ENCODE data around the gene SZT2.
"Not testable (repeated sequence)": the region's sequence is repeated elsewhere in the genome, so short reads cannot be mapped to it uniquely, and the experiment has no call there.

The SZT2 gene

GRCh38 chr1:43460988-43461693 lies 71.4 kb downstream of the SZT2 start:
- DNase-seq: no peak

DNA sequence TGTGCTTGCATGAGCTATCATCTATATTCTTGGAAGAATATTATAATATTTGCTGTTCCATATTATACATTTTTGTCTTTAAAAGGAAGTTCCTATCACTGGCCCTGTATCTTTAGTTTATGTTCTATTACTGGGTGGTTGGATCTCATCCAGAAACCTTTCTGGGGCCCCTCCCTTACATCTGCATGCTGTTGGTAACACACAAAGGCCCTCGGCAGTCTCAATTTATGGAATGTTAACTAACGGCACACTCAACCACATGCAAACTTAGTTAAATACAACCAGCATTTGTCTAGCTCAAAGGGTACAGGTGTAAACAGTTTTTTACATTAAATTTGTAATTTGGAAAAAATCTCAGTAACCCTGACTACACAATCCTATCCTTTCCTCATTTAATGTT lies 73.8 kb downstream of the SZT2 start:
- DNase-seq: no peak

- DNase-seq: no peak
Observed at GRCh38 chr1:43464681-43465504, 75.2 kb downstream of the SZT2 start.

DNA sequence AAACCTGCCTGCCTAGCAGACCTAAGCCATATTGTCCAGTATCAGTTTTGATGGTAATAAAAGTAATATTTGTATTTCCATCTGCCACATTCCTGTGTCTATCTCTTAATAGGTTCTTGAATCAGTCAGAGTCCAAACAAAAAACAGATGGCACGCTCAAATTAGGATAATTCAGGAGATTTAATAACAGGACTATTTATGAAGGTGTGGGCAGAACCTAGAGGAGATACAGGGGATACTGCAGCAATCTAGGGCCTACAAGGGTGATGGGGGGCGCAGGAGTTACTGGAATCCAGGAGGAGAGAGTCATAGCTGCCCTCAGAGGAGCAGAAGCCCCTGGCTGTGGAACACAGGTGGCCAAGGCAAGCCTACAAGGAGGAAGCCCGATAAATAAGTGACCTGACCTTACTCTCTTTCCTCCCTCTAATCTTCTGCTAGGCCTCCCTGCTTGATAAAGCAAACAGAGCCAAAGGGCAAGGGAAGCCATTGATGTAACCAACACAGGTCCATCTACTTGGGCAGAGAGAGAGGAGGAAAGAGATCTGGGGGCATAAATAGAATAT lies 75.9 kb downstream of the SZT2 start:
- no peak for DNase-seq

- DNase-seq: no peak
Observed at GRCh38 chr1:43466403-43466802, 76.7 kb downstream of the SZT2 start.

DNA sequence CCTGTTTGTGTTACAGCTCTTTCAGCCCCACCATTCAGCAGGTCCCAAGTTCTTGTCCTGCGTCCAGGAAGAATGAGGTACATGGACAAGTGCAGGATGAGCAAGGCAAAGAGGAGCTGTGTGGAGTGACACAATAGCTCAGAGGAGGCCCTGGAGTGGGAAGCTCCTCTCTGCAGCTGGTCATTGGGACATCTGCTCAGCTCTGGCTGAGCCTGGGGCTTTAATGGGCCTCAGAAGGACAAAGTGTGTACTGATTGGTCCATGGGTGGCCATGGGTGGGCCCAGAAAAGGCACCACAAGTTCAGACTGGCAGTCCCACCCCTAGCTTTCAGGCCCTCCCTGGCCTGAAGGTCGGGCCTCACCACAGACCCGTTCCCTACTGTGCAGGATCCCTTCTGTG lies 78.7 kb downstream of the SZT2 start:
- DNase-seq: no peak

DNA sequence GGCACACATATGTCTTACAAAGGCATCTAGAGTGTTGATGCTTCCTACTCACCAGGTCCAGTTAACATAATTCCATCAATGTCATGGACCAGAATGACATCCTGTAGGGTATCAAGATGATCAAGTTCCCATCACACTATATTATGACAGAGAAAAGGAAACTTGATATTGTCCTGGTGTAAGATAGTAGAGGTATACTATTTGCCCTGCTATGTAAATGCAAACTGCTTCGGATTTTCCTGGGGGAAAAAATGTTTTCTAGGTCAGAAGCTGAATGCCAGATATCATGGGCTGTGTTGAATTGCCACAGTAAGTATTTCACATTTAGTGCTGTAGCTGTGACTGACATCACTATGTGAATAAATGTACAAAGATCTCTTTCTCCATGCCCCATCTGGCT lies 80.2 kb downstream of the SZT2 start:
- DNase-seq: no peak

DNA sequence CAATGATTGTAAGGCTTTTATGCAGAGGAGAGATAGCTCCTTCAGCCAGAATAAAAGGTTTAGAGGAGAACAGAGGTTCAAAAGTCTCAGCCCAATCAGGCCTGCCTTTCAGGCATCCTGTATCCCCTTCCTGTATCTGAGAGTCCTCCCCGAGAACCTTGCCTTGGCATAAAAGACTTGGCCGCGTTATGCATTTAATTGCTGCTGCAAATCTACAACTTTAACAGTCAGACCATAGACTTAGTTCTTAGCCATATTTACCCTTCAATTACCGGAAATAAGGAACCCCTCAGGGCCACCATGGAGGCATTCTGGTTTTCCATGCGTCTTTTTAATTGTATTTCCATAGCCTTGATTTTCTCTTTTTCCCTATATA lies 82.4 kb downstream of the SZT2 start:
- DNase-seq: no peak

DNA sequence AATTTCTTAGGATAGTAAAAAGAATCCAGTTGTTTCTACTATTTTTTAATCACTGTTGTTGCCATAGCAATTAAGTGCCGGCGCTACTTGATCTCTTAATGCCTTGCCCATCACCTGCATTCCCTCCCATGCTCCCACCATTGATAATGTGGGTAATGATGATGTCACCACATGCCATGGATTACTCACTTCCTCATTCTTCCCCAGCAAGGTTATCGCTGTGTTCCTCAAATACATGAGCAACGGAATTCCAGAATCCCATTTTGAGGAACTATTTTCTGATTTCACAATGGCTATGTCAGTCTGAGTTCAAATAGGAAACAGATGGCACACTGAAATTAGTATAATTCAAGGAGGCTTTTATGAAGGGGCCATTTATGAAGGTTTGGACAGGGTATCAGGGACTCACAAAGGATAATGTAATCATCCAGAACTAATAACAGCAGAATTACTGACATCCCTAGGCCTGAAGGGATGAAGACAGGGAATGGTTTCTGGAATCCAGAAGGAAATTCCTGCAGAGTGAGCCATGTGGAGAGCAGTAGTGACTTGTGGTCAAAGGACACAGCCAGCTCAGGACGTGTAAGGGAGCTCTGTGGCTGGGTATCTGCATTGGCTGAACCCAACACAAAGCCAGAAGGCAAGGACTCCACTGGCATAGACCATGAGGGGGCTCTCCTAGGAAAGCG lies 82.9 kb downstream of the SZT2 start:
- not testable (repeated sequence) for DNase-seq

DNA sequence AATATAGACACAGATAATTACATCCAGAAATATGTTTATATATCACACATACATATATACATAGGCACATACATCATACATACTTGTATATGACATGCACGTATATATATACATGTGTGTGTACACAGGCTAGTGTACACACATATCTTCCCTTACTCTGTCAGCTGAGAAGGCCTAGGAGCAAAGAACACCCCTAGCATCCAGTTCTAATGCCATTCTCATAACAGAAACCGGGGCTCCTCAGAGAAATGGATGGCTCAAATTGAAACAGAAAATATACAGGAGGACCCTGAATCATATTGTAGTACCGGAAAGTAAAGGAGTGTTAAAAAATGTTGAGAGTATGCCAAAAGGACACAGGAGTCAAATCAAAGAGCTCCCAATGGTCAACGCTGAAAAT lies 83.8 kb downstream of the SZT2 start:
- DNase-seq: no peak

- not testable (repeated sequence) for DNase-seq
Observed at GRCh38 chr1:43475611-43476401, 86.1 kb downstream of the SZT2 start.

- DNase-seq: no peak
Observed at GRCh38 chr1:43477716-43478115, 88.0 kb downstream of the SZT2 start.

DNA sequence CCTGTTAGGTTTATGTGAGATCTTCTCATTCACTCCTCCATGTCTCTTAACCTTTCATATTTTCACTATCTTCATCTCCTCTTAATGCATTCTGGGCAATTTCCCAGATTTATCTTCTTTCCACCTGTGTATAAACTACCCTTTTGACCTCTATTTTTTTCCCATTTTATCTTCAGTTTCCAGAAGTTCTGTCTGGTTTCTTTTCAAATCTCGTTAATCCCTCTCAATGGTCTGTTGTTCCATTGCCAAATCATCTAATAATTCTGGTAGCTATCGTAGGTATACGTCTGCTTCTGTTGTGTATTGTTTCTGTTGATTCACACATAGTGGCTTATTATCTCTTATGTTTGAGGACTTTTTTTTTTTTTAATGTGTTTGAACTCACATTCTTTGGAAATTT lies 89.7 kb downstream of the SZT2 start:
- no peak for DNase-seq

DNA sequence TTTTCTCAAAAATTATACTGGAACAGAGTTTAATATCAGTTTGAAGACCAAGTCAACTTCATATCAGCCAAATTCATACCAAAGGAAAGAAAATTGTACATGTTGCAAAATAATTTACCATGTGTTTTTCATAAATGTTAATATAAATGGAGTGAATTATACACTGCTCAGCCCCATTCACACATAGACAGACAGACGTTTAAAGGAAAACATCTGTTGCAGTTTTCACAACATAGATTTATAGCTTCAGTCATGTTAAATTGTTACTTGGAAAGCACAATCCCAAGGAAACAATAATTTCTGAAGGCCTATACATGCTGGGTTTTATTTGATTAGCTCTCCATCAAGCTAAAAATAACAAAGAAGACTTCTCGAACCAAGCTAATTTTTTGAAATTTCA lies 91.8 kb downstream of the SZT2 start:
- DNase-seq: no peak

GRCh38 chr1:43482215-43482614 lies 92.5 kb downstream of the SZT2 start:
- no peak for DNase-seq

- DNase-seq: no peak
Observed at GRCh38 chr1:43484367-43484766, 94.7 kb downstream of the SZT2 start.

GRCh38 chr1:43488165-43488564 lies 98.5 kb downstream of the SZT2 start:
- no peak for DNase-seq

- DNase-seq: no peak
Observed at GRCh38 chr1:43491061-43491460, 101.4 kb downstream of the SZT2 start.

DNA sequence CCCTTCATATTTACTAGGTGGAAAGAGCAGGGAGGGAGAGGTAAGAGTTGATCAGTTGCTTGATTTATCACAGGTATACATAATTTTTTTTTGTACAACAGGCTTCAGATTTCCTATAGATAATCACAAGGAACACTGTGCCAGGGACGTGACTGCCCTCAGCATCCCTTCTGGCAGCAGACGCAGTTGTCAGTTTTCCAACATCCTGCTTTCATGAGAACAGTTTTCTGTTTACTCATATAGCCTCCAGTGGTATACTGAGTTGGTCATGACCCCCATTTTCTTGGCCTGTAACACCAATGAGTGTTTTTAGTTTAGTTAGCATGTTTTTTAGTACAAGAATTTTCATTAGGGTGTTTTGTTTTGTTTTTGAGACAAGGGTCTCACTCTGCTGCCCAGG lies 103.1 kb downstream of the SZT2 start:
- DNase-seq: no peak

DNA sequence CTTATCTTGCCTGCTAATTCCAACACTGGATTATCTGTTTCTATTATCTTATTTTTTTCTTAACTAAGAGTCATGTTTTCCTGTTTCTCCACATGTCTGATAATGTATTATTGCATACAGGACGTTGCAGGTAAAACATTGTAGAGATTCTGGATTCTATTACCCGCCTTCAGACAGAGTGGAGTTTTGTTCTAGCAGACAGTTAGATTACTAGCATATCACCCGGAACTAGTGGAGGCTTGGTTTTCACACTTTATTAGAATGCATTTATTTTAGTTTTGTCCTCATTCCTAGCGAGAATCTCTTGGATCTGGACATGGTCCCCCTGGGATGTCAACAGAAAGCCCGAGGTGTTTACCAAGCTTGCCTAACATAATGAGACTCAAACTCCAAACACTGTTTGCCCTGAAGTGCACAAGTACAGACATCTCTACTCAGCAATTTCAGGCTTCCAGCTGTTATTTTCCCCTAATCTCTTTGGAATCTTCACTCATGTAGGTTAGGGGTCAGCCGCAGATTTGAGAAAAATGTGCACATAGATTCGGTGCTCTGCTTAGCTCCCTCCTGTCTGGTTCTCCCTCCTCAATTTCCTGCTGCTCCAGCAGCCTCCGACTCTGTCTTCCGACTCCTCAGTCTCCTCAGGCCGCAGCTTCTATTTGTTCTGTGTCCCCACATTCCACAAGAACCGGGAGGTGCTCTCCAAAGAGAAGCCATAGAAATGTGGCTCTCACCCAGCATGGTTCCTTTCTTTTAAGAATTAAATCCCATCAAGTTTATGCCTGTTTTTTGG lies 104.2 kb downstream of the SZT2 start:
- no peak for DNase-seq

- DNase-seq: no peak
Observed at GRCh38 chr1:43495204-43495603, 105.5 kb downstream of the SZT2 start.

- no peak for DNase-seq
Observed at GRCh38 chr1:43499898-43500297, 110.2 kb downstream of the SZT2 start.

All from activated naive CD4-positive, alpha-beta T cell (primary cell).